IMR-90 (cell line): ENCODE measurements around the gene FBXO28. TPM values are rescaled to one million over a fixed set of nuclear protein-coding genes. Genes with fewer than 3 reads are reported as not detected.

Source experiments
- ATAC-seq: fragments of 200-7000 bp; cut with Tn5 transposase; 2 replicates; pipeline ENCODE4 v1.9.1; 2020; ENCODE audit warnings: low read depth, mild to moderate bottlenecking, moderate library complexity
- BruUV-seq: library from RNA; stranded (reverse); fragments of 400-500 nt; replicated peaks from 2 replicates; lab custom pipeline; 2021; lab: Mats Ljungman, UMichigan
- CTCF ChIA-PET: fragments of 300-600 bp; formaldehyde crosslinking; extraction: SDS; loops from one replicate; lab custom pipeline; 2021; ENCODE audit warnings: antibody characterized with exemption; lab: Yijun Ruan, JAX
- POLR2A ChIA-PET: fragments of 300-600 bp; sonication (Branson Sonifier 250); formaldehyde crosslinking; loops from one replicate; lab custom pipeline; 2022; ENCODE audit warnings: antibody characterized with exemption; ENCODE audit not compliant: unreplicated experiment; lab: Charles Lee
- DNase-seq: peaks from one replicate; pipeline ENCODE4 v3.0.0; 2013
- H2AFZ ChIP-seq: replicated peaks from 2 replicates; pipeline ENCODE3; 2013; ENCODE audit warnings: low read length, mild to moderate bottlenecking; ENCODE audit not compliant: poor library complexity
- H2AK5ac ChIP-seq: 2 replicates; pipeline ENCODE4 v1.6.1; 2013; ENCODE audit warnings: low read depth, low read length, inconsistent platforms
- H2AK9ac ChIP-seq: replicated peaks from 2 replicates; pipeline ENCODE3; 2013; ENCODE audit warnings: mild to moderate bottlenecking, low read depth, low read length, moderate library complexity; ENCODE audit not compliant: poor library complexity
- H2BK120ac ChIP-seq: 2 replicates; pipeline ENCODE4 v1.6.1; 2013; ENCODE audit warnings: low read depth, low read length, inconsistent platforms
- H2BK15ac ChIP-seq: 3 replicates; pipeline ENCODE4 v1.6.1; 2013; ENCODE audit warnings: low read depth, low read length, inconsistent platforms
- H2BK20ac ChIP-seq: 2 replicates; pipeline ENCODE4 v1.6.1; 2013; ENCODE audit warnings: low read depth, mild to moderate bottlenecking, inconsistent platforms, low read length, moderate library complexity
- H2BK5ac ChIP-seq: 2 replicates; pipeline ENCODE4 v1.6.1; 2013; ENCODE audit warnings: mild to moderate bottlenecking, low read depth, low read length, inconsistent platforms; ENCODE audit not compliant: poor library complexity, severe bottlenecking
- H3K14ac ChIP-seq: replicated peaks from 2 replicates; pipeline ENCODE4 v1.6.1; 2013; ENCODE audit warnings: low read depth, low read length, inconsistent platforms
- H3K18ac ChIP-seq: 2 replicates; pipeline ENCODE4 v1.6.1; 2013; ENCODE audit warnings: low read depth, low read length, control low read depth
- H3K23ac ChIP-seq: 2 replicates; pipeline ENCODE4 v1.6.1; 2013; ENCODE audit warnings: low read depth, low read length, inconsistent platforms
- H3K27ac ChIP-seq: 2 replicates; pipeline ENCODE4 v1.5.1; 2013; ENCODE audit warnings: mild to moderate bottlenecking, control low read depth, low read length; ENCODE audit not compliant: insufficient read depth
- H3K27me3 ChIP-seq: 2 replicates; pipeline ENCODE4 v1.6.1; 2013; ENCODE audit warnings: low read length; ENCODE audit not compliant: control insufficient read depth, insufficient read depth
- H3K36me3 ChIP-seq: 2 replicates; pipeline ENCODE4 v1.6.1; 2013; ENCODE audit warnings: low read length, mixed read lengths; ENCODE audit not compliant: control insufficient read depth, insufficient read depth
- H3K4ac ChIP-seq: 2 replicates; pipeline ENCODE4 v1.6.1; 2013; ENCODE audit warnings: low read depth, low read length, inconsistent platforms
- H3K4me1 ChIP-seq: 2 replicates; pipeline ENCODE4 v1.6.1; 2013; ENCODE audit warnings: low read length, mixed read lengths; ENCODE audit not compliant: control insufficient read depth, insufficient read depth
- H3K4me2 ChIP-seq: 2 replicates; pipeline ENCODE4 v1.6.1; 2013; ENCODE audit warnings: low read depth, mild to moderate bottlenecking, control low read depth, low read length, moderate library complexity
- H3K4me3 ChIP-seq: 2 replicates; pipeline ENCODE4 v1.5.1; 2013; ENCODE audit warnings: low read depth, mild to moderate bottlenecking, control low read depth, low read length, moderate library complexity; ENCODE audit not compliant: insufficient read depth
- H3K56ac ChIP-seq: 2 replicates; pipeline ENCODE4 v1.6.1; 2013; ENCODE audit warnings: low read length, inconsistent platforms; ENCODE audit not compliant: insufficient read depth; ENCODE audit errors: extremely low read depth
- H3K79me1 ChIP-seq, 2 experiments: 2 replicates each; pipeline ENCODE4 v1.6.1; 2013; ENCODE audit warnings: low read length in 2 of 2, inconsistent platforms in 1 of 2, low read depth in 1 of 2
- H3K9ac ChIP-seq: 2 replicates; pipeline ENCODE4 v1.6.1; 2013; ENCODE audit warnings: low read depth, low read length, control low read depth
- H3K9me1 ChIP-seq: 2 replicates; pipeline ENCODE4 v1.6.1; 2013; ENCODE audit warnings: low read length, inconsistent platforms; ENCODE audit not compliant: insufficient read depth
- H3K9me3 ChIP-seq: 2 replicates; pipeline ENCODE4 v1.6.1; 2013; ENCODE audit warnings: low read length; ENCODE audit not compliant: control insufficient read depth, insufficient read depth
- H4K20me1 ChIP-seq: 2 replicates; pipeline ENCODE4 v1.6.1; 2013; ENCODE audit warnings: low read length, inconsistent platforms; ENCODE audit not compliant: insufficient read depth
- H4K5ac ChIP-seq: 2 replicates; pipeline ENCODE4 v1.6.1; 2013; ENCODE audit warnings: mild to moderate bottlenecking, low read depth, low read length, control low read depth
- H4K8ac ChIP-seq, 2 experiments: 2 replicates each; pipeline ENCODE4 v1.6.1; 2013; ENCODE audit warnings: low read depth in 2 of 2, low read length in 2 of 2, control low read depth in 1 of 2, inconsistent platforms in 1 of 2
- H4K91ac ChIP-seq: 2 replicates; pipeline ENCODE4 v1.6.1; 2013; ENCODE audit warnings: low read depth, low read length, inconsistent platforms; ENCODE audit not compliant: insufficient read depth
- BHLHE40 ChIP-seq: fragments of 150-350 bp; IDR thresholded peaks from 2 replicates; pipeline ENCODE4 v1.6.1; 2016; ENCODE audit warnings: mild to moderate bottlenecking, low read depth, low read length
- CEBPB ChIP-seq: IDR thresholded peaks from 2 replicates; pipeline ENCODE4 v1.6.1; 2012; ENCODE audit warnings: low read depth, low read length, improper control_type of control experiment
- CHD1 ChIP-seq: IDR thresholded peaks from 2 replicates; pipeline ENCODE4 v1.6.1; 2012; ENCODE audit warnings: low read depth, low read length, improper control_type of control experiment
- FOS ChIP-seq: fragments of 150-350 bp; IDR thresholded peaks from 2 replicates; pipeline ENCODE4 v1.6.1; 2016; ENCODE audit warnings: low read depth, low read length
- MAFK ChIP-seq: IDR thresholded peaks from 2 replicates; pipeline ENCODE4 v1.6.1; 2012; ENCODE audit warnings: low read depth, low read length, improper control_type of control experiment
- MAZ ChIP-seq: IDR thresholded peaks from 2 replicates; pipeline ENCODE4 v1.6.1; 2012; ENCODE audit warnings: low read depth, mild to moderate bottlenecking, low read length, improper control_type of control experiment, moderate library complexity, borderline replicate concordance
- MXI1 ChIP-seq: IDR thresholded peaks from 2 replicates; pipeline ENCODE4 v1.6.1; 2012; ENCODE audit warnings: low read depth, mild to moderate bottlenecking, low read length, moderate library complexity, borderline replicate concordance
- NFE2L2 ChIP-seq: fragments of 150-350 bp; IDR thresholded peaks from 2 replicates; pipeline ENCODE4 v1.6.1; 2016; ENCODE audit warnings: low read depth, mild to moderate bottlenecking, low read length
- POLR2A ChIP-seq: IDR thresholded peaks from 2 replicates; pipeline ENCODE4 v1.6.1; 2012; ENCODE audit warnings: mild to moderate bottlenecking, low read depth, low read length
- RAD21 ChIP-seq: IDR thresholded peaks from 2 replicates; pipeline ENCODE4 v1.6.1; 2012; ENCODE audit warnings: low read length, improper control_type of control experiment
- RCOR1 ChIP-seq: IDR thresholded peaks from 2 replicates; pipeline ENCODE4 v1.6.1; 2012; ENCODE audit warnings: mild to moderate bottlenecking, low read length, improper control_type of control experiment; ENCODE audit not compliant: insufficient replicate concordance
- SMC3 ChIP-seq: fragments of 150-350 bp; IDR thresholded peaks from 2 replicates; pipeline ENCODE4 v1.6.1; 2016; ENCODE audit warnings: low read depth, mild to moderate bottlenecking, antibody characterized with exemption, low read length, moderate library complexity
- WGBS, 2 experiments: methylation state at CpG; one replicate each; pipeline versions ENCODE4 v1.1.5 to v1.1.7; 2013; ENCODE audit warnings: missing lambda C conversion rate in 2 of 2; ENCODE audit not compliant: insufficient read length in 1 of 2; ENCODE audit errors: extremely low coverage in 2 of 2; 5-methylcytosine and 5-hydroxymethylcytosine counted together
- dilution Hi-C: fragments of 300-500 bp; cut with HindIII; formaldehyde crosslinking; loops from one replicate; pipeline ENCODE4 v1.14.3; 2018; ENCODE audit warnings: low sequenced_read_pairs; ENCODE audit not compliant: unreplicated experiment
- in situ Hi-C: fragments of 300-500 bp; cut with MboI; formaldehyde crosslinking; loops from 3 replicates; pipeline ENCODE4 v1.14.3; 2019; ENCODE audit warnings: low sequenced_read_pairs, inconsistent platforms, mixed read lengths
- intact Hi-C: fragments of 100-400 bp; cut with micrococcal nuclease; formaldehyde crosslinking; loops from 2 replicates; pipeline ENCODE4 v1.10.0; 2022
- polyA plus RNA-seq, 3 experiments: library from polyadenylated mRNA; depleted of rRNA; stranded (reverse); fragments of >200 nt; gene quantifications; 2 replicates each; pipeline ENCODE4 v1.2.3, GENCODE V29; 2012; ENCODE audit warnings: low replicate concordance in 1 of 3
- total RNA-seq: library from RNA; depleted of rRNA; stranded (reverse); fragments of >200 nt; gene quantifications from 2 replicates; pipeline ENCODE4 v1.2.3, GENCODE V29; 2012
- TF ChIP-seq, protein P1 (sequence below): fragments of 150-350 bp; IDR thresholded peaks from 2 replicates; pipeline ENCODE4 v1.6.1; 2016; ENCODE audit warnings: low read depth, mild to moderate bottlenecking, low read length, moderate library complexity, borderline replicate concordance
- TF ChIP-seq, protein P2 (sequence below): conservative IDR thresholded peaks from 2 replicates; pipeline ENCODE4 v1.5.1; 2012; ENCODE audit warnings: mild to moderate bottlenecking, low read depth, low read length, improper control_type of control experiment
- TF ChIP-seq, protein P3 (sequence below): fragments of 150-350 bp; IDR thresholded peaks from 2 replicates; pipeline ENCODE4 v1.6.1; 2017; ENCODE audit warnings: mild to moderate bottlenecking, antibody characterized with exemption, low read length, low read depth

FBXO28 gene
- total and polyA plus RNA-seq, 2 of the 4 experiments (the other 2 are of a cell fraction) = 11.6 to 22.6 TPM

GRCh38 chr1:224090116-224090515 is 23.8 kb upstream of the FBXO28 start:
- Histone ChIP-seq H2BK120ac (no peak overlapping the region), H3K14ac (no peak overlapping the region), H4K91ac (no peak overlapping the region), H3K23ac (no peak overlapping the region), H3K79me1 (no peaks in the 10 kb centered on the region), H3K4me3 (no peak overlapping the region), H2AK5ac (no peak overlapping the region), H2AFZ (no peak overlapping the region), H3K9me3 (no peaks in the 10 kb centered on the region), H2AK9ac (no peak overlapping the region), H4K20me1 (no peaks in the 10 kb centered on the region), H3K36me3 (no peaks in the 10 kb centered on the region), H4K5ac (no peak overlapping the region), H3K56ac (no peak overlapping the region), H2BK5ac (no peak overlapping the region), H3K4ac (no peak overlapping the region), H2BK20ac (no peak overlapping the region), H3K27ac (no peak overlapping the region), H3K27me3 (peaks cover 1% of the 10 kb centered on the region; the same call in 1 of the 2 replicates), H3K4me1 (no peaks in the 10 kb centered on the region), H3K9ac (no peak overlapping the region), H4K8ac (no peak overlapping the region), H3K4me2 (no peak overlapping the region), H3K9me1 (no peaks in the 10 kb centered on the region), H3K18ac (no peak overlapping the region), H2BK15ac (no peak overlapping the region)
- TF ChIP-seq, protein P1, sequence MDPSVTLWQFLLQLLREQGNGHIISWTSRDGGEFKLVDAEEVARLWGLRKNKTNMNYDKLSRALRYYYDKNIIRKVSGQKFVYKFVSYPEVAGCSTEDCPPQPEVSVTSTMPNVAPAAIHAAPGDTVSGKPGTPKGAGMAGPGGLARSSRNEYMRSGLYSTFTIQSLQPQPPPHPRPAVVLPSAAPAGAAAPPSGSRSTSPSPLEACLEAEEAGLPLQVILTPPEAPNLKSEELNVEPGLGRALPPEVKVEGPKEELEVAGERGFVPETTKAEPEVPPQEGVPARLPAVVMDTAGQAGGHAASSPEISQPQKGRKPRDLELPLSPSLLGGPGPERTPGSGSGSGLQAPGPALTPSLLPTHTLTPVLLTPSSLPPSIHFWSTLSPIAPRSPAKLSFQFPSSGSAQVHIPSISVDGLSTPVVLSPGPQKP = no peak
- no peak for TF ChIP-seq SMC3
- TF ChIP-seq FOS = no peak
- no peak for TF ChIP-seq MAZ
- no peak for TF ChIP-seq NFE2L2
- TF ChIP-seq MXI1 = no peak
- no peak for TF ChIP-seq RAD21
- TF ChIP-seq POLR2A = no peak
- no peak for TF ChIP-seq BHLHE40
- no peak for TF ChIP-seq CHD1
- TF ChIP-seq MAFK = no peak
- TF ChIP-seq, protein P2, sequence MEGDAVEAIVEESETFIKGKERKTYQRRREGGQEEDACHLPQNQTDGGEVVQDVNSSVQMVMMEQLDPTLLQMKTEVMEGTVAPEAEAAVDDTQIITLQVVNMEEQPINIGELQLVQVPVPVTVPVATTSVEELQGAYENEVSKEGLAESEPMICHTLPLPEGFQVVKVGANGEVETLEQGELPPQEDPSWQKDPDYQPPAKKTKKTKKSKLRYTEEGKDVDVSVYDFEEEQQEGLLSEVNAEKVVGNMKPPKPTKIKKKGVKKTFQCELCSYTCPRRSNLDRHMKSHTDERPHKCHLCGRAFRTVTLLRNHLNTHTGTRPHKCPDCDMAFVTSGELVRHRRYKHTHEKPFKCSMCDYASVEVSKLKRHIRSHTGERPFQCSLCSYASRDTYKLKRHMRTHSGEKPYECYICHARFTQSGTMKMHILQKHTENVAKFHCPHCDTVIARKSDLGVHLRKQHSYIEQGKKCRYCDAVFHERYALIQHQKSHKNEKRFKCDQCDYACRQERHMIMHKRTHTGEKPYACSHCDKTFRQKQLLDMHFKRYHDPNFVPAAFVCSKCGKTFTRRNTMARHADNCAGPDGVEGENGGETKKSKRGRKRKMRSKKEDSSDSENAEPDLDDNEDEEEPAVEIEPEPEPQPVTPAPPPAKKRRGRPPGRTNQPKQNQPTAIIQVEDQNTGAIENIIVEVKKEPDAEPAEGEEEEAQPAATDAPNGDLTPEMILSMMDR = no peak
- TF ChIP-seq RCOR1 = no peak
- TF ChIP-seq, protein P3, sequence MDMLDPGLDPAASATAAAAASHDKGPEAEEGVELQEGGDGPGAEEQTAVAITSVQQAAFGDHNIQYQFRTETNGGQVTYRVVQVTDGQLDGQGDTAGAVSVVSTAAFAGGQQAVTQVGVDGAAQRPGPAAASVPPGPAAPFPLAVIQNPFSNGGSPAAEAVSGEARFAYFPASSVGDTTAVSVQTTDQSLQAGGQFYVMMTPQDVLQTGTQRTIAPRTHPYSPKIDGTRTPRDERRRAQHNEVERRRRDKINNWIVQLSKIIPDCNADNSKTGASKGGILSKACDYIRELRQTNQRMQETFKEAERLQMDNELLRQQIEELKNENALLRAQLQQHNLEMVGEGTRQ = no peak
- TF ChIP-seq CEBPB = no peak
- in situ Hi-C loops (no loop called here), dilution Hi-C loops (no loop called here), intact Hi-C loops (no loop called here)
- no TSS peak for BruUV-seq
- POLR2A ChIA-PET = no interaction called here
- ATAC-seq (no peak), DNase-seq (no peak)
- 71 to 100% methylated on average over 2 to 4 of the region's 5 CpGs for WGBS, 2 experiments
- CTCF ChIA-PET = no interaction called here
